ENCODE data around the gene JMJD8.

The JMJD8 gene

GRCh38 chr16:698911-699671, 15.0 kb upstream of the JMJD8 start:
- no peak for DNase-seq (ENCODE audit: extremely low read depth, low read depth)
- TF ChIP-seq CTCF (IDR thresholded peaks at IDR 0.05; ENCODE audit: low read depth, low read length) = no peak

DNA sequence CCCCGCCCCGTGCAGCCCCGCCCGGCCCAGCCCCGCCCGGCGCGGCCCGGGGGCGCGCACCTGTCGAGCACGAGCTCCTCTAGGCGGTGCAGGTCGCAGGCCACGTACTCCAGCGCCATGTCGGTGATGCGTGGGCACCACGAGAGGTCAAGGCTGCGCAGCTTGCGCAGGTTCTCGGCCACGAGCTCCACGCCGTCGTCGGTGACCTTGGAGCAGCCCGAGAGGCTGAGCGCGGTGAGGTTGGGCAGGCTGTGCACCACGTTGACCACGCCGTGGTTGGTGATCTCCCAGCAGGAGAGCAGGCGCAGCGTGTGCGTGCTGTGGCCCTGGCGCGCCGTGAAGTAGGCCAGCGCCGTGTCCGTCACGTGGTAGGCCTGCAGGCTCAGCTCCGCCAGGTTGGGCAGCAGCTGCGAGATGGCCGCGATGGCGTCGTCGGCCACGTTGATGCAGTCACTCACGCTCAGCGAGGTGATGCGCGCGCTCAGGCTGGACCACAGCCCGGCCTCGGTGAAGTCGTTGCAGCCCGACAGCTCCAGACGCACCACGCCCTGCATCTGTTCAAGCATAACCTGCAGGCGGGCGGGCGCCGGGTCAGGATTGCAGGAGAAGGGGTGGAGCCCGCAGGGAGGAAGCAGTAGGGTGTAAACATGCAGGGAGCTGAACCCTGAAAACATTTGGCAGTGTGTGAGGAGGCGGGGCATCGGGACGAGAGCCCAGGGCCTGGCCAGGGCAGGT, 11.4 kb upstream of the JMJD8 start:
- TF ChIP-seq CTCF (IDR thresholded peaks at IDR 0.05; ENCODE audit: low read depth, low read length) = no peak

DNA sequence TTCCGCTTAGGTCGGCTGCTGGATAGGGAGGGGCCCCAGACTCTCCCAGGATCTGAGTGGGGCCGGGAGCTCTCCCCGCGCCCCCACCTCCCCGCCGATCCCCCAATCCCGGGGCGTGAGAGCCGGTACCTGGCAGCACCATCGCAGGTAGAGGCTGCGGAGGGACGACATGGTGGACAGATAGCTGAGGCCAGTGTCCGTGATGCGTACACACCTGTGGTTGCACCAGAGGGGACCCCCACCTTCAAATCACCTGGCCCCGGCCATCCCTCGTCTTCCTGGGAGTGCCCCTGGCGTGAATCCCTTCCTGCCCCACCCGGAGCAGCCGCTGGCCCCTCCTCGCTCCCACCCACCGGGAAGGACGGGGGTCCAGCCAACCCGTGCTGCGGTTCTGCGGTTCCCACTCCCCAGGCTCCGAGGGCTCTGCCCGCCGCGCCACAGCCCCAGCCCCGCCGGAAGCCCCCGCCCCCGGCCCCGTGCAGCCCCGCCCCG, 10.8 kb upstream of the JMJD8 start:
- DNase-seq (ENCODE audit: extremely low read depth, low read depth) = no peak
- TF ChIP-seq CTCF (IDR thresholded peaks at IDR 0.05; ENCODE audit: low read depth, low read length) = no peak

More for the DNA sequence above, 11.4 kb upstream of the JMJD8 start:
- no peak for DNase-seq (ENCODE audit: extremely low read depth, low read depth)

DNA sequence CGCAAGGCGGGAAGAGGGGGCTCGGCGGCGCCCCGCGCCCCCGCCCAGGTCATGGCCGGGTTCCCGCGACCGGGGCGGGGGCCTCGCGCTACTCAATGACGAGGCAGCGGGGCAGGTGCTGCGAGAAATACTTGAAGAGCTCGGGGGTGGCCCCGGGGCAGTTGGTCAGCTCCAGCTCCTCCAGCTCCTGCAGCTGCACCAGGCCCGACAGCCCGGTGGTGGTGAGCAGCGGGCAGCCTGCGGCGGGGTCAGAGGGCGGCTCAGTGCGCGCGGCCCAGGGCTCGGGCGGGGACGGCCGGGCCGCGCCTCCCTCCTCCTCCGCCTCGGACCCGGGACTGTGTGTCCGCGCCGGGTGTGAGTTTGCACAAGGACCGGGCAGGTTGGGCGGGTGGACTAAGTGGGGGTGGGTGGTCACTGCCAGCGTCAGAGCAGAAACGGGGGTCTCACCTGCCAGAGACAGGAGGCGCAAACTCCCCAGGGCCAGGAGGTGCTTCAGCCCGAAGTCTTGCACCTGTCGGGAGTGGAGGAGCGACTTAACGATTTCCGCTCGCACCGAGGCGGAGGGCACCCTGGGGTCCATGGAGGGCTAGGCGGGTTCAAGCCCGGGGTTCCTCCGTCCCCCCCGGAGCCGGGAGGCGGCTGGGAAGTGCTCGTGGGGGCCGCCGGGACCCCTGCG, 10.2 kb upstream of the JMJD8 start:
- no peak for DNase-seq (ENCODE audit: extremely low read depth, low read depth)
- no peak for TF ChIP-seq CTCF (IDR thresholded peaks at IDR 0.05; ENCODE audit: low read depth, low read length)

DNA sequence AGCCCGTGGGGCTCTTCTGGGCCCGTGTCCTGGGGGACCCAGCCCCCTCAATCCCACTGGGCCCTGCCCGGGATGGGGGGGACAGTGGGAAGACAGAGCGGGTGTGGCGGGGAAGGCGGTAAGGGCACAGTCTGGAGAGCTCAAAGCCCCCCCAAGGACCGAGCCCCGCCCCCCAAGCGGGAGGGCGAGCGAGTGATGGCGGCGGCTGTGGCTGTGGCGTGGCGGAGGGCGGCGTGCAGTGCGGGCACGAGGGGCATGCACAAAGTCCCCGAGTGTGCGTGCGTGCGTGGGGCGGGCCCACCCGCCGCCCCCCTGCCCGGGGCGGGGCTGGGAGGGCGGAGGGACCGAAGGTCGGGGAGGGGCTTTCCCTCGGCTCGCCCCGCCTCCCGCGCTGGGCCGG, 9.6 kb upstream of the JMJD8 start:
- DNase-seq (ENCODE audit: extremely low read depth, low read depth) = no peak

DNA sequence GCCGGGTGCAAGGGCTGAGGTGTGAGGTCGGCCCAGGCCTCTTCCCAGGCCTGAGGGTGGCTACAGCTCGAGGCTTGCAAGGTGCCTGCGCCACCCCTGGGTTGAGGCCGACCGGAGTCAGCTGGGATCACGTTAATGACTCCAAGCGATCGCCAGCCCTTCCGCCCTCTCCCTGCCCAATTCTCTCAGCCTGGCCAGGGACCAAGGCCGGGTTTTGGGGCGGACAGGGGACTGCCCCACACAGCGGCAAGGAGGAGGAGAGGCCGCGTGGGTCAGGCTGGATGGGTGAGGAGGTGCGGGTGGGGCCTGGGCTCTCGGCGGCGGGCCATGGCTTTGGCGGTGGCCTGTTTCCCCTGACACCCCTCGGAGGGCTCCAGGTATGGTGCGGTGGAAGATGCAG, 9.2 kb upstream of the JMJD8 start:
- no peak for DNase-seq (ENCODE audit: extremely low read depth, low read depth)

More for the DNA sequence above, 9.6 kb upstream of the JMJD8 start:
- no peak for TF ChIP-seq CTCF (IDR thresholded peaks at IDR 0.05; ENCODE audit: low read depth, low read length)

More for the DNA sequence above, 9.2 kb upstream of the JMJD8 start:
- TF ChIP-seq CTCF (IDR thresholded peaks at IDR 0.05; ENCODE audit: low read depth, low read length) = no peak

Measured in AG09319 (cell line).